Activated CD8-positive, alpha-beta T cell treated with anti-CD3 and anti-CD28 coated beads, Interleukin-2, amount 10 ng/mL, durations not matched to agents 7 days and 5 days (primary cell): Measurements from ENCODE around the gene ZNF45. TPM values are rescaled to one million over a fixed set of nuclear protein-coding genes. Genes with fewer than 3 reads are reported as not detected.
"Not testable (repeated sequence)": the region's sequence is repeated elsewhere in the genome, so short reads cannot be mapped to it uniquely, and the experiment has no call there.

Experiments
- ATAC-seq: fragments of 150-1000 bp; cut with Tn5 transposase; one replicate; pipeline ENCODE4 v1.10.0; 2021; ENCODE audit warnings: moderate library complexity
- CTCF ChIA-PET: fragments of 350-600 bp; sonication (Branson Sonifier 250); formaldehyde crosslinking; loops from one replicate; lab custom pipeline; 2021; ENCODE audit warnings: antibody characterized with exemption; lab: Charles Lee
- POLR2A ChIA-PET: fragments of 350-600 bp; sonication (Branson Sonifier 250); formaldehyde crosslinking; loops from one replicate; lab custom pipeline; 2021; ENCODE audit warnings: antibody characterized with exemption; lab: Charles Lee
- DNase-seq: peaks from one replicate; pipeline ENCODE4 v3.0.0-alpha.2; 2020
- H3K27ac Mint-ChIP-seq: one replicate; pipeline ENCODE4 v1.8.0; 2021; ENCODE audit warnings: mild to moderate bottlenecking, mixed read lengths
- H3K27me3 Mint-ChIP-seq: one replicate; pipeline ENCODE4 v1.8.0; 2021; ENCODE audit warnings: low read depth, mixed read lengths
- H3K36me3 Mint-ChIP-seq: one replicate; pipeline ENCODE4 v1.8.0; 2021; ENCODE audit warnings: low read depth, mixed read lengths
- H3K4me1 Mint-ChIP-seq: one replicate; pipeline ENCODE4 v1.8.0; 2021; ENCODE audit warnings: low read depth, mixed read lengths
- H3K4me3 Mint-ChIP-seq: one replicate; pipeline ENCODE4 v1.8.0; 2021; ENCODE audit warnings: mild to moderate bottlenecking, mixed read lengths
- H3K9me3 Mint-ChIP-seq: one replicate; pipeline ENCODE4 v1.8.0; 2022; ENCODE audit warnings: mixed read lengths; ENCODE audit not compliant: insufficient read depth
- total RNA-seq, 2 experiments: library from RNA; stranded (reverse); gene quantifications; one replicate each; pipeline ENCODE4 v1.2.3, GENCODE V29; 2021

The ZNF45 gene
- 10 to 100 TPM; 14.0 to 16.5 TPM for total RNA-seq

DNA sequence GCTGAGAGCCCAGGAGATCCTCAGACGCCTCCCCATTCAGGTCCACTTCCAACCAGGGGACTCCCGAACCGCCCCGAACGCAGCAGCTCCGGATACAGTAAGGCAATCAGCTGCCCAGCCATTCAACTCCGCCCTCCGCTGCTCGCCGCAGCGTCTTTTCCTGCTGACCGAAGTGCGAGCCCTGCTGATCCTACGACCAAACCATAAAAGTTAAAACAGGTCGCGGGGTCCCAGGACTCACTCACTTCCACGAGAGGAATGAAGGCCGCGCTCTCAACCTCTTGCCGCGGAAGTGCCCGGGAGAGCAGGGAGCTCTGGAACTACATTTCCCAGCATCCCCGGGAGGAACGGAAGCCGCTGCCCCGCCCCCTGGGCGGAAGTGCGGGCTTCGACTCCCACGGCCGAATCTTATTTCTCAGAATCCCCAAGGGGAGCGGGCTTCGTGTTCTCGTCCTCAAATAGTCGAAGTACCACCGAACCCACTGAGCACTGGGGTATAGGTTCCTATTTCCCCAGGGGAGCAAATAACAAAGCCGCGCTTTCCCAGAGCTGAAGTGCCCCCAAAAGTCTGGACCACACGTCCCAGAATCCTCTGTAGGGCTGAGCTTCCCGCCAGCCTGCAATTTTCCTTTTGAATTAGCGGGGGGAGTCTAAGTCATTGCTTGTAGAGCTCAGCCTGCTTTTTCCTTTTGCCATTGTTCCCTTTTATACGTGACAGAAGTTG lies at the start of gene ZNF45:
Gene ZNF45 (minus strand): TSS at position 298 of the 724 bp plus-strand sequence. CDS start 13,097 bp downstream, outside the sequence.
- Mint-ChIP-seq H3K9me3 (peaks cover 22% of the 10 kb centered on the region), H3K4me1 (peaks cover 24% of the 10 kb centered on the region), H3K4me3 (peak within 1 kb of the TSS; percentile 96), H3K36me3 (peaks cover 39% of the 10 kb centered on the region), H3K27ac (peak within 1 kb of the TSS; percentile 91), H3K27me3 (no peaks in the 10 kb centered on the region)
- peak; percentile 95 for ATAC-seq
- CTCF ChIA-PET: interaction anchor here (0.8 to 1.8 kb wide), 8 partner anchors 11 to 267 kb away, joined by 3 to 6 read pairs (median 4); partner anchors contain the start of gene ZNF221
- POLR2A ChIA-PET: interaction anchor here (0.6 to 1.0 kb wide), 7 partner anchors 12 to 402 kb away, joined by 3 to 6 read pairs (median 4); partner anchors contain the start of genes ZNF221 and ZNF575
- peak; percentile 92 for DNase-seq

DNA sequence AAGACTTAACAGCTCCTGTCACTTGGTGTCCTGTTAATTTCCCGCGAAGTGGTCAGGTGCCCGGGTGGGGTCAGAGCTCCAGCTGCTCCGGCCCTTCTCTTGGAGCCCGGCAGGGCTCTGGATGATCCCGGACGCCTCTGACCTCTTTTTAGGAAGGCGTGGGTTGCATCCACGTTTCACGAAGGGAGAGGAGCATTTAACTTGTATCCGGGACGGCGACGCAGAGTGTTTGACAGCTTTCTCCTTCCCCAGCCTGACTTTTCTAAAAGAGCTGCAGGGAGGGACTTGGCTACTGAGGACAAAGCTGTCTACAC lies 49.6 kb upstream of the ZNF45 start:
- ChIA-PET CTCF (no interaction called here), POLR2A (no interaction called here)
- DNase-seq (no peak), ATAC-seq (no peak)
- no peaks in the 10 kb centered on the region for H3K27me3 Mint-ChIP-seq
- H3K4me1 Mint-ChIP-seq: peaks cover 6% of the 10 kb centered on the region
- H3K27ac Mint-ChIP-seq: peak overlapping the region; percentile 94
- H3K36me3 Mint-ChIP-seq: peaks cover 13% of the 10 kb centered on the region
- H3K4me3 Mint-ChIP-seq: peak overlapping the region; percentile 89
- peaks cover 5% of the 10 kb centered on the region for H3K9me3 Mint-ChIP-seq

DNA sequence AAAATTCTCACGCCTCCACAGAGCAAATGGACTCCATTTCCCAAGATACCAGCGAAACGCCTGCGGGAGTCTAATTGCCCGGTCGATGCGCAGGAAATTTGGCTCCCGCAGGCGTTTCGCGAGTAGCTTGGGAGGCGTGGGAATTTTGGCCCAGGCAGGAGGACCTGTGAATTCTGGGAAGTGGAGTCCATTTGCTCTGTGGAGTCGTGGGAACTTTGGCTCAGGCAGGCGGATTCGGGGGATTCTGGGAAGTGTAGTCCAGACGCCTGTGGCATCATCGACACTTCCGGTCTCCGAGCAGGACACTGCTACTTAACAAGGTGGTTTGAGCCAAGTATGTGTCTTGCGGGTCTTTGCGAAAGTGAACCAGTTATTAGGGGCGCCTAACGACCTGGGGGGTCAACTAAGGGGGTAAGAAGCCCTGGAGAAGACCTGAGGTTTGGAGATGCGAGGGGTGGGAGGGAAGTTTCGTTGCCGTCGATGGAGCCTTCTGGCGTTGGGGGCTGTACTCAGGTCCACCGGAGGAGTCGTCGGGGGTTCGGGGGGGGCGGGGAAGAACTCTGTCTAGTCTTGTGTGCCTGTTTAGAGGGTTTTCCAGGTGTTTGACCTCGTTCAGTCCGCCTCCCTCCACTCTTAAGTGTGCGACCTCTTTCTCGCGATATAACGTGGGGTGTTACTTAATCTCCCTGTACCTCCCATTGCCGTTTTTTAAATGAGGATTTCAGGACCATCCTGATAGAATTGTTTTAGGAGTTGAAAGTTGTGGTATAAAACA lies 49.0 kb upstream of the ZNF45 start, which contains the start of gene ZNF155:
Gene ZNF155 (plus strand): TSS at position 277 of the 775 bp plus-strand sequence. CDS start 4,356 bp downstream, outside the sequence.
- DNase-seq (peak; percentile 71), ATAC-seq (peak; percentile 84)
- Mint-ChIP-seq H3K36me3 (peaks cover 8% of the 10 kb centered on the region), H3K27me3 (no peaks in the 10 kb centered on the region), H3K9me3 (peaks cover 8% of the 10 kb centered on the region), H3K27ac (peak within 1 kb of the TSS; percentile 94), H3K4me3 (peak within 1 kb of the TSS; percentile 89), H3K4me1 (peaks cover 6% of the 10 kb centered on the region)
- CTCF ChIA-PET: no interaction called here
- POLR2A ChIA-PET: interaction anchor here (0.6 kb wide), 1 partner anchor 163 kb away, joined by 3 read pairs; no protein-coding TSS in a partner anchor

DNA sequence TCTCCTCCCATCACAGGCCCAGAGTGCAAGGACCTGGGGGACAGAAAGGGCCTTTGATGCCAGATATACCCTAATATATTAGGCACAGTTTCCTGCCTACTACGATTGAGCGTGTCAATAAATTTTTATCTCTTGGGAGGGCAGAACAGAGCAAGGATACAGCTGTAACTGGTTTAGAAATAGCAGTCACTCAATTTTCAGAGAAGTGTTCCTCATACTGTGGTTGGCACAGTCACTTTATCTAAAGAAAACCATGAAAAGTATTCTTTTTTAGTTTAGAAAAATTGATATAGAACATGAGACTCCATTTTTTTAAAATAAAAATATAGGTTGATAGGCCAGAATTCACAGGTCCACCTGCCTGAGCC lies 48.4 kb upstream of the ZNF45 start:
- H3K27me3 Mint-ChIP-seq: no peaks in the 10 kb centered on the region
- peak overlapping the region; percentile 42 for H3K4me3 Mint-ChIP-seq
- peaks cover 12% of the 10 kb centered on the region for H3K9me3 Mint-ChIP-seq
- DNase-seq: no peak
- CTCF ChIA-PET: no interaction called here
- no peak for ATAC-seq
- H3K36me3 Mint-ChIP-seq: peaks cover 7% of the 10 kb centered on the region
- H3K27ac Mint-ChIP-seq: no peak overlapping the region
- H3K4me1 Mint-ChIP-seq: peaks cover 6% of the 10 kb centered on the region
- POLR2A ChIA-PET: interaction anchor here (0.6 kb wide), 1 partner anchor 163 kb away, joined by 3 read pairs; no protein-coding TSS in a partner anchor

DNA sequence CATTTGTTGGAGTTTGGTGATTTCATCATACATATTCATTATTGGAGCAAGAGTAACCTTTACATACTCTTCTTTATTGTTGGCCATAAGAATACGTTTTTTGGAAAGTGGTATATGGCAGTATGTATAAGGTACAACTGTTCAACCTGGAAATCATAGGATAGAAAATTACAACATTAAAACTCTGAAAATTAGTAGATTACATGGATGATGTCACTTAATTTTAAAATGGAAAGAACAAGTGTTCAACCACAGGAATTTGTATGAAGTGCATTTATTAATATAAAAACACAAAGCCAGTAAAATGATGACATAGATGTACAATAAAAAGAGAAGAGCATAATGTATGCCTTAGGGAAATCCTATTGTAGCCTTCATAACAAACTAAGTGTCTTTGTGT lies 41.6 kb upstream of the ZNF45 start:
- DNase-seq (no peak), ATAC-seq (no peak)
- Mint-ChIP-seq H3K27me3 (no peaks in the 10 kb centered on the region), H3K9me3 (peaks cover 37% of the 10 kb centered on the region), H3K4me1 (no peaks in the 10 kb centered on the region), H3K36me3 (no peaks in the 10 kb centered on the region), H3K27ac (no peak overlapping the region), H3K4me3 (no peak overlapping the region)
- ChIA-PET POLR2A (no interaction called here), CTCF (no interaction called here)

DNA sequence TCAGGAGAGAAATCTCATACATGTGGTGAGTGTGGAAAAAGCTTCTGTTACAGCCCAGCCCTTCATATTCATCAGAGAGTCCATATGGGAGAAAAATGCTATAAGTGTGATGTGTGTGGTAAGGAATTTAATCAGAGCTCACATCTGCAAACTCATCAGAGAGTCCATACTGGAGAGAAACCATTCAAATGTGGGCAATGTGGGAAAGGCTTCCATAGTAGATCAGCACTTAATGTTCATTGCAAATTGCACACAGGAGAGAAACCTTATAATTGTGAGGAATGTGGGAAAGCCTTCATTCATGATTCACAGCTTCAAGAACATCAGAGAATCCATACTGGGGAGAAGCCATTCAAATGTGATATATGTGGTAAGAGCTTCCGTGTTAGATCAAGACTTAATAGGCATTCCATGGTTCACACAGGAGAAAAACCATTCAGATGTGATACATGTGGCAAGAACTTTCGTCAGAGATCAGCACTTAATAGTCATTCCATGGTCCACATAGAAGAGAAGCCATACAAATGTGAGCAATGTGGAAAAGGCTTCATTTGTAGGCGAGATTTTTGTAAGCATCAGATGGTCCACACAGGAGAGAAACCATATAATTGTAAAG lies 31.1 kb upstream of the ZNF45 start:
- DNase-seq: no peak
- peaks cover 33% of the 10 kb centered on the region for H3K36me3 Mint-ChIP-seq
- H3K27ac Mint-ChIP-seq: no peak overlapping the region
- H3K9me3 Mint-ChIP-seq: peaks cover 53% of the 10 kb centered on the region
- no peak overlapping the region for H3K4me3 Mint-ChIP-seq
- no peaks in the 10 kb centered on the region for H3K27me3 Mint-ChIP-seq
- ATAC-seq: no peak
- POLR2A ChIA-PET: no interaction called here
- CTCF ChIA-PET: no interaction called here
- H3K4me1 Mint-ChIP-seq: no peaks in the 10 kb centered on the region

DNA sequence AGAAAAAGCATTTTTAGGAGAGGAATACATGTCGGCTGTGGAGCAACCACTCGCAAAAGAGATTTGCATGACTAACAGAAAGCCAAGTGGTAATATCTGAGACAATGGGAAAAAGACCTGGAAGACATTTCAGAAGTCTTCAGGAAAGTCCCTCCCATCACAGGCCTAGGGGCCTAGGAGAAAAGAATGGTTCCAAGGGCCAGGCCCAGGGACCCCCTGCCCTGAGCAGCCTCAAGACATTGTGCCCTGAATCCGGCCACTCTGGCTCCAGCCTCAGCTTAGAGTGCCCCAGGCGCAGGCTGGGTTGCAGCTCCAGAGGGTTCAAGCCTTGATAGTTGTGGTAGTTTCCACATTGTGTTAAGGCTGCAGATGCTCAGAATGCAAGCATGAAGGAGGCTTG lies 25.3 kb upstream of the ZNF45 start:
- peaks cover 10% of the 10 kb centered on the region for H3K36me3 Mint-ChIP-seq
- H3K27ac Mint-ChIP-seq: no peak overlapping the region
- CTCF ChIA-PET: no interaction called here
- H3K4me1 Mint-ChIP-seq: no peaks in the 10 kb centered on the region
- DNase-seq: no peak
- no peak for ATAC-seq
- H3K27me3 Mint-ChIP-seq: no peaks in the 10 kb centered on the region
- H3K9me3 Mint-ChIP-seq: peaks cover 36% of the 10 kb centered on the region
- POLR2A ChIA-PET: no interaction called here
- H3K4me3 Mint-ChIP-seq: no peak overlapping the region

DNA sequence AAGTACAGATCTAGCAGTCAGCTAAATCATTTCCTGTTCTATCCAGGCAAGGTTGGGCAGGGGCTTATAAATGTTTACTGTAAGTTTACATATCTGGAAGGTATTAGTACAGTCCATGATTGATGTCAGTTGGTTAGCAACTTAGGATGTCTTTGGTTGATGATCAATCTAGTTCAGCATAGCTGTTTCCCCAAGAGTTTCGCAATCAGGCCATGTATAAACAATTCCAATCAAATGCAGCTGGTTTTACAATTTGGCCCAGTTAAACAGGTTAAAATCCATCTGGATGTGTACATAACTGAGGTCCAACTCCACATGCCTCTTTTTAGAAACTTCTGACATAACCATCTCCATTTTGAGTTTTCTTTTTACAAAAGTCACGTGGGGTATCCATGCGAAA lies 22.8 kb upstream of the ZNF45 start:
- no peak overlapping the region for H3K27ac Mint-ChIP-seq
- no peak overlapping the region for H3K4me3 Mint-ChIP-seq
- H3K4me1 Mint-ChIP-seq: no peaks in the 10 kb centered on the region
- no peak for ATAC-seq
- peaks cover 30% of the 10 kb centered on the region for H3K9me3 Mint-ChIP-seq
- DNase-seq: no peak
- H3K36me3 Mint-ChIP-seq: peaks cover 6% of the 10 kb centered on the region
- ChIA-PET CTCF (no interaction called here), POLR2A (no interaction called here)
- no peaks in the 10 kb centered on the region for H3K27me3 Mint-ChIP-seq

DNA sequence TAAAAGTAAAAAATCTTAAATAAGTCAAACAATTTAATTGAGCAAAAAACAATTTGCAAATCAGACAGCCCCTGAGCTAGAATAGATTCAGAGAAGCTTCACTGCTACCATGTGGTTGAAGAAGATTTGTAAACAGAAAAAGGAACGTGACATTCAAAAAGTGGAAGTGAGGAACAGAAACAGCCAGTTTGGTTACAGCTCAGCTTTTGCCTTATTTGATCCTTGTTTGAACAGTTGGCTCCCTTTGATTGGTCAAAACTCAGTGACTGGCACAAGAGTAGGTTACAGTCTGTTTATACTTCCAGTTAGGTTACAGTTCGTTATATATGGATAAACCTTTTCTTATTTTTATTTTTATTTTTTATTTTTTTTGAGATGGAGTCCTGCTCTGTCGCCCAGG lies 21.7 kb upstream of the ZNF45 start:
- Mint-ChIP-seq H3K27ac (no peak overlapping the region), H3K27me3 (no peaks in the 10 kb centered on the region), H3K4me3 (no peak overlapping the region), H3K9me3 (peaks cover 30% of the 10 kb centered on the region), H3K4me1 (peaks cover 3% of the 10 kb centered on the region), H3K36me3 (peaks cover 10% of the 10 kb centered on the region)
- CTCF ChIA-PET: no interaction called here
- no peak for ATAC-seq
- DNase-seq: no peak
- POLR2A ChIA-PET: no interaction called here

DNA sequence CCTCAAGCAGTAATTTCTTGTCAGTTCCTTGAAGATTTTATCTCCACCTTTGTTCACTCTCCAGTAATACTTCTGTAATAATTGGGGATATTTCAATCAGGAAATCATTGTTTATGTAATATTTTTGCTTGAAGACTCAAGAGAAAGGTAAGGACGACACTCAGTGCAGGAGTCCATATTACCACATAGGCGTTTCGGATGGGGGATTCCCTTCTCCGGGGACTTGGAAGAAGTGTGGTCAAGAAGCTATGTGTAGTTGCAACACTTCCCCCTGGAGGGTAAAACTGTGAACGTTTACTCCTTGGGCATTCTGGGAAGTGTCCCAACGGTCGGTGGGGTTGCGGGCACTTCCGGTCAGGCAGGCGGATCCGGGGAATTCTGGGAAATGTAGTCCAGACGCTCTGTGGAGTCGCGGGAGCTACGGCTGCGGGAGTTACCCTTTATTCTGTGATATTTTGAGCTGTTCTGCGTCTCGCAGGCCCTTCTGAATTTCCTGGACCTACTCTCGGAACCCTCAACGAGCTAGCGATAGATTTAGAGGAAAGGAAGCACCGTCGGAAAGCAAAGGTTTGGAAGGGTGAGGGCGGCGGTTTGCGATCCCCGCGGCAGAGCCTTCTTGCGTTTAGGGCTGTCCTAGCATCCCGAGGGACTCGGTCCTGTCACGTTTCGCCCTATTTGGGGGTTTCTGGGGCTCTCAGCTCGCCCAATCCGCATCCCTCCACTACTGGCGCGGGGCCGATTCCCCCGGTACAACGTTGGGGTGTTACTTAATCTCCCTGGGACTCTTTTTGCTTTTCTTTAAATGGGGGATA lies 16.0 kb upstream of the ZNF45 start, which contains the start of gene ZNF221:
Gene ZNF221 (plus strand): TSS at position 395 of the 812 bp plus-strand sequence. CDS start 11,499 bp downstream, outside the sequence.
- Mint-ChIP-seq H3K4me3 (peak within 1 kb of the TSS; percentile 93), H3K27ac (peak within 1 kb of the TSS; percentile 77), H3K27me3 (peaks cover 13% of the 10 kb centered on the region), H3K4me1 (peaks cover 11% of the 10 kb centered on the region), H3K9me3 (peaks cover 36% of the 10 kb centered on the region), H3K36me3 (peaks cover 17% of the 10 kb centered on the region)
- peak; percentile 77 for DNase-seq
- CTCF ChIA-PET: interaction anchor here (1.2 to 1.8 kb wide), 3 partner anchors 16 to 67 kb away, joined by 3 to 6 read pairs (median 5); partner anchors contain the start of genes ZNF404 and ZNF45
- peak; percentile 91 for ATAC-seq
- POLR2A ChIA-PET: interaction anchor here (0.6 to 1.6 kb wide), 2 partner anchors 16 to 121 kb away, joined by 4 to 6 read pairs; partner anchors contain the start of gene ZNF45

DNA sequence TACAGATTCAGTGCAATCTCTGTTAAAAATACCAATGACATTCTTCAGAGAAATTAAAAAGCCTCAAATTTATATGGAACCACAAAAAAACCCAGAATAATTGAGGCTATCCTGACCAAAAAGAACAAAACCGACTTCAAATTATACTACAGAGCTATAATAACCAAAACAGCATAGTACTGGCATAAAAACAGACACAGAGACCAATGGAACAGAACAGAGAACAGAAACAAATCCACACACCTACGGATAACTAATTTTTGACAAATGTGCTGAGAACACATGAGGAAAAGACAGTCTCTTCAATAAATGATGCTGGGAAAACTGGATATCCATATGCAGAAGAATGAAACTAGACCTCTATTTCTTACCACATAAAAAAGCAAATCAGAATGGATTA lies 14.7 kb upstream of the ZNF45 start:
- H3K4me3 Mint-ChIP-seq, ATAC-seq, H3K27ac Mint-ChIP-seq, DNase-seq, CTCF ChIA-PET, POLR2A ChIA-PET: not testable (repeated sequence)
- peaks cover 20% of the 10 kb centered on the region for H3K36me3 Mint-ChIP-seq
- H3K27me3 Mint-ChIP-seq: peaks cover 23% of the 10 kb centered on the region
- peaks cover 39% of the 10 kb centered on the region for H3K9me3 Mint-ChIP-seq
- H3K4me1 Mint-ChIP-seq: peaks cover 11% of the 10 kb centered on the region
